IPS DF 4.7 (cell line): ENCODE data around the gene SOST.

Experiments used
- DNase-seq: peaks from one replicate; pipeline ENCODE4 v3.0.0-alpha.2; 2013; ENCODE audit warnings: low spot score; ENCODE audit errors: extremely low read depth

The SOST gene

GRCh38 chr17:43774304-43775250 is 16.0 kb upstream of the SOST start:
- DNase-seq = no peak

- no peak for DNase-seq
These were observed 14.5 kb upstream of the SOST start for GRCh38 chr17:43772877-43773648.

- DNase-seq = no peak
These were observed 12.9 kb upstream of the SOST start for GRCh38 chr17:43771463-43771862.

- DNase-seq = no peak
These were observed 12.4 kb upstream of the SOST start for GRCh38 chr17:43770957-43771356.

GRCh38 chr17:43769859-43770258 is 11.3 kb upstream of the SOST start:
- DNase-seq = no peak

GRCh38 chr17:43769426-43769825 is 10.8 kb upstream of the SOST start:
- no peak for DNase-seq

- no peak for DNase-seq
These were observed 10.4 kb upstream of the SOST start for GRCh38 chr17:43768943-43769342.

- DNase-seq = no peak
These were observed 9.8 kb upstream of the SOST start for GRCh38 chr17:43768382-43768781.

GRCh38 chr17:43767713-43768059 is 9.1 kb upstream of the SOST start:
- DNase-seq = no peak

GRCh38 chr17:43767053-43767712 is 8.6 kb upstream of the SOST start:
- DNase-seq = no peak

GRCh38 chr17:43766413-43767052 is 7.9 kb upstream of the SOST start:
- DNase-seq = no peak

- peak; percentile 99 for DNase-seq
These were observed 1.8 kb upstream of the SOST start for GRCh38 chr17:43760254-43760852.

GRCh38 chr17:43759836-43760235 is 1.2 kb upstream of the SOST start:
- DNase-seq = no peak

- DNase-seq = no peak
These were observed 505 bp downstream of the SOST start for GRCh38 chr17:43758086-43758485.

GRCh38 chr17:43757171-43757660 is 1.4 kb downstream of the SOST start:
- DNase-seq = no peak

GRCh38 chr17:43756201-43756600 is 2.4 kb downstream of the SOST start:
- no peak for DNase-seq

- no peak for DNase-seq
These were observed 3.2 kb downstream of the SOST start for GRCh38 chr17:43755389-43755875.

GRCh38 chr17:43754947-43755346 is 3.6 kb downstream of the SOST start:
- DNase-seq = no peak

- DNase-seq = no peak
These were observed 5.0 kb downstream of the SOST start for GRCh38 chr17:43753493-43754129.

GRCh38 chr17:43750153-43750552 is 8.4 kb downstream of the SOST start:
- no peak for DNase-seq
